GM19324 (cell line): ENCODE results near the gene ABHD16A.

Source experiments
- ATAC-seq: cut with Tn5 transposase; IDR thresholded peaks from one replicate; pipeline ENCODE4 v1.9.1; 2021; ENCODE audit warnings: mild to moderate bottlenecking, moderate library complexity; ENCODE audit not compliant: unreplicated experiment, low FRiP score

Gene ABHD16A

GRCh38 chr6:31702819-31703716, at the start of gene ABHD16A:
Gene ABHD16A (minus strand): TSS chr6:31703324. CDS start chr6:31703281, 43 bp downstream.
- peak; percentile 79 for ATAC-seq

GRCh38 chr6:31752739-31753319, 49.7 kb upstream of the ABHD16A start:
- ATAC-seq = no peak

- no peak for ATAC-seq
Measured at GRCh38 chr6:31750411-31751022, 47.4 kb upstream of the ABHD16A start.

GRCh38 chr6:31749301-31750036, 46.3 kb upstream of the ABHD16A start:
- ATAC-seq = no peak

DNA sequence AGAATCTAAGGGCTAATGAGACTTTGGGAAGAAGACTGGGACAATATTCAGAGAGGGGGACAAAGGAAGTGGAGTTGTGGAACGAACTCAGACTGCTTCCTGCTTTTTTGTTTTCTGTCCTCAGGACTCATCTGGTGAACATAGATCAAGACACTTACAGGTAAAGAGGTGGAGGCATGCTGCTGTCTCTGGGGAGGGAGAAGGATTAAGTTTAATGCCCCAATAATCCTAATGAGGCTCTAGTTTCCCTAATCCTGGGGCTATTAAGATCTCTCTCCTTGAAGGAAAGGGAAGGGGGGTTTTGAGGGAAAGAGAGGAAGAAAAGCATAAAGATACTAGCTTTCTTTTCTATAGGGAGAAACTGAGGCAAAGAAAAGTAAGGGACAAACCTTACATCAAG, 41.3 kb upstream of the ABHD16A start:
- ATAC-seq = no peak

GRCh38 chr6:31742894-31743293, 39.8 kb upstream of the ABHD16A start:
- no peak for ATAC-seq

DNA sequence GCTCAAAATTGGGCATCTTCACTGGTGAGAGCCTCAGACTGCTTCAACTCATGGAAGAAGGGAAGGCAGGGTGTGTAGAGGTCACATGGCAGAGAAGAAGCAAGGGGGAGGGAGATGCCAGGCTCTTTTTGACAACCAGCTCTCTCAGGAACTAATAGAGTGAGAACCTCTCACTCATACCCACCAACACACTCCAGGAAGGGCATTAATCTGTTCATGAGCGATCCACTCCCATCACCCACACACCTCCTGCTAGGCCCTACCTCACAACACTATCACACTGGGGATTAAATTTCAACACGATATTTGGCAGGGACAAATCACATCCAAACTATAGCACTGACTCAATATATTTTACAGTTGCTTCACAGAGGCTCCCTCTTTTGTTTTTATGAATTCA, 38.7 kb upstream of the ABHD16A start:
- ATAC-seq = no peak

DNA sequence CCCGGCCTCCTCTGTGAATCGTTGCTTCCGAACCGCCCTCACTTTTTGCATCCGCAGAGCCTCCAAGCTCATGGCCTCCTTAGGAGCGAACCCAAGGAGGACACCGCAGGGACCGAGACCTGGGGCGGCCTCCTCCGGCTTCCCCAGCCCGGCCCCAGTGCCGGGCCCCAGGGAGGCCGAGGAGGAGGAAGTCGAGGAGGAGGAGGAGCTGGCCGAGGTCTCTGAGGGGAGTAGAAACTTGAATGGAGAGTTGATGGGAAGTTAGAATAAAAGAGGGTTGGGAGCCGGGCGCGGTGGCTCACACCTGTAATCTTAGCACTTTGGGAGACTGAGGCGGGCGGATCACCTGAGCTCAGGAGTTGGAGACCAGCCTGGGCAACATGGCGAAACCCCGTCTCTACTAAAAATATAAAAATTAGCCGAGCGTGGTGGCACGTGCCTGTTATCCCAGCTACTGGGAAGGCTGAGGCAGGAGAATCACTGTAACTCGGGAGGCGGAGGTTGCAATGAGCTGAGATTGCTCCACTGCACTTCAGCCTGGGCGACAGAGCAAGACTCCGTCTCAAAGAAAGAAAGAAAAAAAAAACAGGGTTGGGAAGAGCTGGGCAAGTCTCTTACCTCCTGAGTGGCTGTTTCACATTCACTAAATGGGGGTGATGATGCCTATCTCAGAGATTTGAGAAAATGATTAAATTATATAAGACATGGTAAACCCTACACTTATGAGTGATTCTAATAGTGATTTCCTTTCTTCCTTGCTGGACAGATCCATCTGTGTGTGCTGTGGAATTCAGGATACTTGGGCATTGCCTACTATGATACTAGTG, 37.5 kb upstream of the ABHD16A start:
- ATAC-seq = no peak

DNA sequence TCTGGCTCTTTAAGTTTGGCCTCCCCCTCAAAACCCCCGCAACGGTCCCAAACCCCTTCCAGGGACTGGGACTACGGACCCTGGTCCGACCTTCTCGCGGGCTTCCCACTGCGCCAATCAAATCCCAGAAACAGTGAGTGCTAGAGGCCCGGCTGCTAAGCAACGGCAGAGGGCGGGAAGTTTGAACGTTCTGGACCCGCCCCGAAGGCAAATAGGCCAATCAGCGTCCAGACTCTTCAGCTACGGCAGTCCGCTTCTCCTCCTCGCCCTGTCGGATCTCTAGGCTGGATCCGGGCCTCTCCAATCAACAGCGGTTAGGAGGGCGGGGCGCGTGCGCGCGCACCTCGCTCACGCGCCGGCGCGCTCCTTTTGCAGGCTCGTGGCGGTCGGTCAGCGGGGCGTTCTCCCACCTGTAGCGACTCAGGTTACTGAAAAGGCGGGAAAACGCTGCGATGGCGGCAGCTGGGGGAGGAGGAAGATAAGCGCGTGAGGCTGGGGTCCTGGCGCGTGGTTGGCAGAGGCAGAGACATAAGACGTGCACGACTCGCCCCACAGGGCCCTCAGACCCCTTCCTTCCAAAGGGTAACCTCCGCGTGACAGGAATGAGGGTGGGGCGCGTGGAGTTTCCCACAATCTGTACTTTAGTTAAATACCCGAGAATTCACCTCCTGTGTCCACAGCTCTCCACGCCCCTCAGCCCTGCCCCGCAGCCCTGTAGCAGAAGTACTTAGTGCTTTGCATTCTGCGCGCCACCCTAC, 36.7 kb upstream of the ABHD16A start, which contains the start of gene MSH5:
TSS of gene MSH5 (plus strand) at position 367 of the 758 bp plus-strand sequence. CDS start 462 bp downstream, outside the sequence.
- peak; percentile 79 for ATAC-seq

DNA sequence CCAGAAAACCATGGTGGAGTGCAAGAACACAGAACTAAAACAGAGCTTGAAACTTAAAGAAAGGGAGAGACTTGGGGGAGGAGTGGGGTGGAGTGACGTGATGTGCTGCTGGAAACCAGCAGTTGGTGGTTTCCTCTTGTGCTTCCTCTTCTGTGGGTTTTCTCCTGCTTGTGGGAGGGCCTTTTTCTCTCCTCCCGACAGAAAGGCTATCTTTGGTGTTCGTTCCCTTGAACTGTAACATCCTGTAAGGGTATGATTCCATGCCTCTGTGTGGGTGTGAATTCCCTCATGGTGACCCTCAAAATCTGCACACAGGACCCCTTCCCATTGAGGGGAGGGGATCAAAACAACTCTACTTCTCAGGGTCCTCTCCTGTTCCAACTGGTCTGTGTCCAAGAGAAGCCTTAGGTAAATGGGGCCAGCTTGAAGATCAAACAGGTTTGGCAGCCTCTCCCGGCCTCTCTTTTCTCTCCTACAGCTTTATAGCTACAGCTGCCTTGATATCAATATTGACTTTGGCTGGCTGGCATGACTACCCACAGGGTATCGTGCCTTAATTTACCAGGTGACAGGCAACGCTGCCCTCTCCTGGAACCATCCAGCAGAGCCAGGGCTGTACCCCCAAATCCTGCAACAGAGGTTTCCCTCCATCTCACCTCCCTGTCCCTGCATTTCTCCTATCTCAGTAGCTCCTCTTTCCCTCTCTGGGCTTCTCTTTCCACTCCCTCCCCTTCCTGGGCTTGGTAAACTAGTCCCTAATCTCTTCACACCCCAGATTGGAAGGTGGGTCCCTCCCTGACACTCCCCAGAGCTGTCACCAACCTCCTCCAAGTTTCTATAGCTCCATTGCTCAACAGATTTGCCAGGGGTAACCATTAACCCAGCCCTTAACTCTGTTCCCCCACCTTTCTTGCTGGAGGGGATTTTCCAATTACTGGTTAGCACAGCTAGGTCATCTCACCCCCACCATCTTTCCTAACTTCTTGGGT, 35.2 kb upstream of the ABHD16A start:
- ATAC-seq = no peak

DNA sequence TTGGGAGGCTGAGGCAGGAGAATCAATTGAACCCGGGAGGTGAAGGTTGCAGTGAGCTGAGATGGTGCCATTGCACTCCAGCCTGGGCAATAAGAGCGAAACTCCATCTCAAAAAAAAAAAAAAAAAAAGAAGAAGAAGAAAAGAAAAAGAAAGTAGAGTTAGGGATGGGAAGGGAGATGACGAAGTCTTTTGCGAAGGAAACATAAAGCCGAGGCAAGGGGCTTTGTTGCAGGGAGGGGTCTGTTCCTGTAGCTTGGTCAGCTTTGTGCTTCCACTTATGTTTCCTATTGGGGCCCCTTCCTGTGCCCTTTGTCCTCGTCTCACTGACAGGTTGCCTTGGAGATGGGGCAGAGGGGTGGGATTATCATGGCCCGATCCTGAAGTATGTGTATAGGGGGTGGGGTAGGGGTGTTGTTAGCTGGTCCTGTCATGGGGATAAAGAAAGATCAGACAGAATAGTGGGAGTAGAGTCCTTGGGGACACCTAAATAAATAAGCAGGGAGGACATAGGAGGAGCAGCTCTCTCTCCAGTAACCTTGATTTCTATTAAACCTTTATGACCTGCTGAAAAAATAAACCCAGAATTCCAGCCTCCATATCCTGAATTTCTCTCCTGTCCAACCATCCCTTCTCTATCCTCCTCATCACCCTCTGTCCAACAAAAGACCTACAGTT, 34.3 kb upstream of the ABHD16A start:
- ATAC-seq = no peak

GRCh38 chr6:31736768-31737314, 33.7 kb upstream of the ABHD16A start:
- ATAC-seq = no peak

DNA sequence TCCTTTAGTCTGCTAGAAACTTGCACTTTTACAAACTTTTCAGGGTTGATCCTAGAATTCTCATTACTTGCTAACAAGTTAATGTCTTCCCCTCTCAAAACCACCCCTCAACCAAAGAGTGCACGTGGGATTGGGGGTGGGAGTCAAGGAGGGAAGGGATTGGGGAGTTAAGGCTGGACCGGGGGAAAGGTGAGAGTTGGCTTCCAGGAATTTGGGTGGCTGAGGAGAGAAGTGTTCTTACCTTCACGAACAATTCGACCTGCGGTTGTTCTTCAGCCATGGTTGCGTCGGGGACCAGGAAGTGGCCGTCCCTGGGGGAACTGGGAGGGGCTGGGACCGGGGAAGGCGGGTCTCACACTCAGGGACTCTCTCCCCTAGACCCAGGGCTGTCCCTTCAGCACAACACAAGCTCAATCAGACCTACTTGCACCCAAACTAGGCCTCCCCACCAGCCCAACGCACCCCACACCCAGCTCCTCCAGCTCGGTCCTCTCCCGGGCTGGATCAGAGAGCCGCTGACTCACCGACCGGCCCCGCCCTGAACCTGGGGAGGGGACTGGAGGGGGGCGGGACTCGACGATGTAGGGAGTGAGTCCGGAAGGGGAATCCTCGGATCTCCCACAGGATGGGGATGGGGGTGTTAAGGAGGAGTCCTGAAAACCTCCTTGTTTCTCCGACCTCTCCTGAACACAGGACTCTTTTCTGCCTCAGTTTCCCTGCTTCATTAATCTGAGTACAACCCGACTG, 33.1 kb upstream of the ABHD16A start, which contains the start of gene CLIC1:
TSS of gene CLIC1 (minus strand) at position 510 of the 747 bp plus-strand sequence. CDS start at position 280, 230 bp downstream.
- ATAC-seq = no peak

- no peak for ATAC-seq
Measured at GRCh38 chr6:31734821-31735406, 31.8 kb upstream of the ABHD16A start.

DNA sequence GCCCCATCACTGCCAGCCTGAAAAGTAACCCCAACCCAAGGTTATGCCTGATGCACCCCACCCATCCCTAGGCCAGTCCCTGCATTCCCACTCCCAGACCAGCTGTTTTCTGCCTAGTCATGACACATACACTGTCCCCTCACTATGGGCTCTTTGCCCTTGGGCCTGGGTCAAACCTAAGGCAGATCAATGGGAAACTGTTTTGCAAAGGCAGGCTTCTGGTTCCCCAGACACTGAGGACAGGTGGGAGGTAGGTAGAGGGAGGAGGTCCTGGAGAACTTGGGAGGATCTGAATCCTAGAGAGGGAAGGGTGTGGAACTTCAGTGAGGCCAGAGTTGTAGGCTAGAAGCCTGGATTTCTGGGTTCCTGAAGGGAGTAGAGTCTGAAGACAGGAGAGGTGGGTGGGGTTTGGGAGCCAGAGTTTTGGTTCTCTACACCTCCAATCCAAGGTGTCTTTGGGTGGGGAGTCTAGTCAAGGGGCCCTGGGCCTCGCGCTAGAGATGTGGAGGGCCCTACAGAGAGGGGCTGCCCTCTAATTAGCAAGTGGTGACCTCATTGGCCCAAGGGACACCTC, 31.2 kb upstream of the ABHD16A start:
- no peak for ATAC-seq

GRCh38 chr6:31733734-31734133, 30.6 kb upstream of the ABHD16A start:
- no peak for ATAC-seq
